CD4-positive, alpha-beta T cell treated with Interleukin-6 for 4 hours (primary cell): ENCODE measurements around the gene OR13C8.
"Not testable (repeated sequence)": the region's sequence is repeated elsewhere in the genome, so short reads cannot be mapped to it uniquely, and the experiment has no call there.

Experiments used
- DNase-seq: peaks from one replicate; pipeline ENCODE4 v3.0.0-alpha.2; 2020; ENCODE audit warnings: mixed read lengths

The OR13C8 gene, protein sequence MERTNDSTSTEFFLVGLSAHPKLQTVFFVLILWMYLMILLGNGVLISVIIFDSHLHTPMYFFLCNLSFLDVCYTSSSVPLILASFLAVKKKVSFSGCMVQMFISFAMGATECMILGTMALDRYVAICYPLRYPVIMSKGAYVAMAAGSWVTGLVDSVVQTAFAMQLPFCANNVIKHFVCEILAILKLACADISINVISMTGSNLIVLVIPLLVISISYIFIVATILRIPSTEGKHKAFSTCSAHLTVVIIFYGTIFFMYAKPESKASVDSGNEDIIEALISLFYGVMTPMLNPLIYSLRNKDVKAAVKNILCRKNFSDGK

DNA sequence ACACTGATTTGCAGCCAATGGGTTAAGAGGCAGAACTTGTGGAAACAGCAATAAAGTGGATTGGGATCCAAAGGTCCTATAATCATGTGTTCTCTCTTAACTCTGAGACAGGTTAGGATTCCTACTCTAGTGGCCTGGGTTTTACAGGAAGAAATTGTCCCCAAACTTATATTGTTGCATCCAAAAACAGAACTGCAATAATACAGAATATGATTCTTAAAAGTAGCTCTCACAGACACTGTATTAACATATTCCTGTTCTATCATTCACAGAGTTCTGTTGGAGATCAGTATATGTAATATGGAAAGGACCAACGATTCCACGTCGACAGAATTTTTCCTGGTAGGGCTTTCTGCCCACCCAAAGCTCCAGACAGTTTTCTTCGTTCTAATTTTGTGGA lies at the start of gene OR13C8:
TSS of gene OR13C8 (plus strand) at position 301 of the 400 bp plus-strand sequence. CDS start at position 301, 0 bp downstream.
- DNase-seq: no peak

DNA sequence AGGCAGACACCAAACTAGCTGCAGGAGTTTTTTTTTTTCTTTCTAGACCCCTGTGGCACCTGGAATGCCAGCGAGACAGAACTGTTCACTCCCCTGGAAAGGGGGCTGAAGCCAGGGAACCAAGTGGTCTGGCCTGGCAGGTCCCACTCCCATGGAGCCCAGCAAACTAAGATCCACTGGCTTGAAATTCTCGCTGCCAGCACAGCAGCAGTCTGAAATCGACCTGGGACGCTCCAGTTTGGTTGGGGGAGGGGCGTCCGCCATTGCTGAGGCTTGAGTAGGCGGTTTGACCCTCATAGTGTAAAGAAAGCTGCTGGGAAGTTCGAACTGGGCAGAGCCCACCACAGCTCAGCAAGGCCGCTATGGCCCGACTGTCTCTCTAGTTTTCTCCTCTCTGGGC lies 48.7 kb upstream of the OR13C8 start:
- not testable (repeated sequence) for DNase-seq

DNA sequence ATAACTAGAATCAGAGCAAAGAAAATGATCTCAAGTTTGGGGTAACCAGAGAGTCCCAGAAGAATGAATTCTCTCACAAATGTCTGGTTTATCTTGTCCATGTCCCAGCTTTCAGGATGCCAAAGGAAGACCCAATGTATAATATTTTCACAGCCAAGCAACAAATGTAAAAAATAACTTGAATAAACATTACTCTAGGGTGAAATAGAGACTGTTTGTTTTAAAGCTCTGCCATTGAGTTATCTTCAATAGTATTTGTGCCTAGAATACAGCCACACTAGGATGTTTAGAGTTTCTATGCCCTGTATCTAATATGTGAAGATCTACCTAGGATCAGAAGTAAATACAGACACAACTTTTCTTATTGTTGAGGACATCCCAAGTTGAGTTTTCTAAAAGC lies 41.9 kb upstream of the OR13C8 start, which contains the start of gene OR13C4:
TSS of gene OR13C4 (minus strand) at position 101 of the 400 bp plus-strand sequence. CDS start at position 101, 0 bp downstream.
- no peak for DNase-seq

DNA sequence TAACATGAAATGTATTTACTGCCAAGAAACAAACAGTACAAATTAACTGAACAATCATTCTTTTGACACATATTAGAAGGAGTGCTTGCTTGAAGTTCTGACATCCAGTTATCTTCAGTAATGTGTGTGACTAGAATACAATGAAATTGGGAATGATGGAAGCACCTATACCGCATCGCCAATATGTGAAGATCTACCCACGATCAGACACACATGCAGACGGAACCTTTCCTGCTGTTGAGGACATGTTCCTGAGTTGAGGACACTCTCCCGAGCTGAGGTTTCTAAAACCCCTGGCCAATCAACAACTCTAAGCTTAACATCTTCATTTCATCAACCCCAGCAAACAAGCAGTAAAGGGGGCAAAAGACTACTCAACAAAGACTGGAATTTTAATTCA lies 32.2 kb upstream of the OR13C8 start, which contains the start of gene OR13C3:
TSS of gene OR13C3 (minus strand) at position 101 of the 400 bp plus-strand sequence. CDS start 133 bp downstream, outside the sequence.
- DNase-seq: no peak

DNA sequence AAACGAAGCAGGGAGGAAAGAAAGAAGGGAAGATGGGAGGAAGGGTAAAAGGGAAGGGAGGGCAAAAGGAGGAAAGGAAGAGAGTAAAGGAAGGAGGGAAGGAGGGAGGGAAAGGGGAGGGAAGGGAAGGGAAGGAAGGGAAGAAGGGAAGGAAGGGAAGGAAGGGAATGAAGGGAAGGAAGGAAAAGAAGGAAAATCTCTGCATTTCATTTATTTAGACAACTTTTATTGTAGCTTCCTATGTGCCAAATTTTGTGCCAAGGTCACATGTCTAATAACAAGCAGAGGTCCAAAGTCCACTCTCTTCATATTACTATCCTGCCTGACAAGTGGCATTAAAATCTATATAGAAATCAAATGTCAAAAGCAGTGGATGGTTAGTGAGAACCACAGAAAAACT lies 29.7 kb upstream of the OR13C8 start:
- no peak for DNase-seq

DNA sequence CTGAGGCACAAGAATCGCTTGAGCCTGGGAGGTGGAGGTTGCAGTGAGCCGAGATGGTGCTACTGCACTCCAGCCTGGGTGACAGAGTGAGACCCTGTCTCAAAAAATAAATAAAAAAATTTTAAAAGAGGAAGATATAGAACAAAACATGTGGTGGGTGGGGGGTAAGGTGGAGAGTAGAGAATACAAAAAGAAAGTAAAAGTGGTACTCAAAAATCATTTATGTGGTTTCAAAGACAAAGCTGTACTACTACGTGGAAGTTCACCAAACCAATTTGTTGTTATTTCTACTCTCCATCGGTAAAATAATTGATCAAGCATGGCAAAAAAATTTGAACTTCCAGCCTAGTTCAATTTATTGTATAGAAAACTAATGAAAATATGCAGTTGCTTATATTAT lies 24.3 kb upstream of the OR13C8 start:
- DNase-seq: no peak

DNA sequence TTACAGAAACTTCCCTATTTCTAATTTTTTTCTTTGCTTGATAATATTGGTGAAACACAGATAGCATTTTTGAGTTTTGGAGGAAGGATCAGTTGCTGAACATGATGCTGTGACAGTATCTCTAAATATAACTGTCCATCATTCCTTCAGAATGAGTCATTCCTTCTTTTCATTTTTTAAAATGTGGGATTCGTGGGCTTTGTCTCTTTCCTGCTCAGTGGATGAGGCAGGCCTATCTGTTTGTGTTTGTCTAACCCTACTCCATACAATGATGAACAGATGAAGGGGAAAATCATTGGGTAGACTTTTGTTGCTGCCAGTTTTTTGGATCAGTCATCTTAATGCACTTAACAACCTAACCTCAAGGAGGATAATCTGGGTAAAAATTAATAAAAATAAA lies 15.7 kb upstream of the OR13C8 start:
- no peak for DNase-seq

DNA sequence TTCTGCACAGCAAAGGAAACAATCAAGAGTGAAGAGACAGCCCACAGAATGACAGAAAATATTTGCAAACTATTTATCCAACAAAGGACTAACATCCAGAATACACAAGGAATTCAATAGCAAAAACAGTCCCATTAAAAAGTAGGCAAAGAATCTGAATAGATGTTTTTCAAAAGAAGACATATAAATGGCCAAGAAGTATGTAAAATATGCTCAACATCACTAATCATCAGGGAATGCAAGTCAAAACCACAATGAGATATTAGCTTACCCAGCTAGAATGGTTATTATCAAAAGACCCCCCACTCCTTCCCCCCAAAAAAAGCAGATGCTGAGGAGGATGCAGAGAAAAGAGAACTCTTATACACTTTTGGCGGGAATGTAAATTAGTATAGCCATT lies 13.4 kb upstream of the OR13C8 start:
- no peak for DNase-seq

DNA sequence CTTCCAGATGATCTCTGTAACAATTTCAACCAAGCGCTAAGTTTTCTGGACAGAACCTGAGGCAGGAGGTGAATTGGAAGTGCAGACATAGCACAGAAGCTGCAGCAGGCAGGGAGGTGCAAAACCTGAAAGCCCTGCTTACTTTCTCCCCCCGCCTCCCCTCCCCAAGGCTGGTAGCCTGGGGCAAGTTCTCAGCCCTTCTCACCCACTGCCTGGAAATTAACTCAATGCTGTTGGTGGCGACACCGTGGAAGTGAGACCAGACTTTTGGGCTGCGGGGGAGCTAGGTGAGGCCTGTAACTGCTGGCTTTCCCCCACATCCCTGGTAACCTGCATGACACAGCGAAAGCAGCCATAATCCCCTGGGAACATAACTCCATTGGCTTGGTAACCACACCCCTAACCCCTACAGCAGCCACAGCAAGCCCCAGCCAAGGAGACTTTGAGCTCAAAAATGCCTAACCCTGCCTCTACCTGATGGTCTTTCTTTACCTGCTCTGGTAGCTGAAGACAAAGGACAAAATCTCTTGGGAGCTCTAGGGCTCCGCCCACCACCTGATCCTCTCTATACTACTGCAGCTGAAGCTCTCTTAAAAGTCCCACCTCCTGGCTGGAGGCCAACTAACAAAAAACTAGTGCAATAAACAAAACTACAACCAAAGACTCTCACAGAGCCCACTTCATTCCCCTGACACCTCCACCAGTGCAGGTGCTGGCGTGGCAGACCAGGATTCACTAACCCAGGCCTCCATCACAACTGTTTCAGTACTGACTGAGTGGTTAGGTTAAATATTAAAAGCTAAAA lies 11.9 kb upstream of the OR13C8 start:
- DNase-seq: no peak

DNA sequence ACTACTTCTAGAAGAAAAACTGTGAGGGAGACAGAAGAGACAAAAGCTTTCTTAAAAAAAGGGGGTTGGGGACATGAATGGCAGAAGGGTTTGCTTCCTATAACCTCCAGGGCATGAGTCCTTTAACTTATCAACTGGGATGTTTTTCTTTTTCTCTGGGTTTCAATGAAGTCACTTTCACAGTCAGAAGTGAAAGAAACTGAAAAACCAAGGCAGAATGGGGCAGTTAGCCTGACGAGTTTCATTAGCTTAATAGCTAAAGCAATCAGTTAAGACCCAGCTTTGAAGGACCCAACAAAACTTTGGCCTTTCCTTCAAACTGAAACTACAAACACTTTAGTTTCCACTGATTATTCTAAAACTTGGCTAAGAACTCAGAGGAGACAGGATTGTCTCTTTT lies 4.6 kb upstream of the OR13C8 start:
- no peak for DNase-seq

DNA sequence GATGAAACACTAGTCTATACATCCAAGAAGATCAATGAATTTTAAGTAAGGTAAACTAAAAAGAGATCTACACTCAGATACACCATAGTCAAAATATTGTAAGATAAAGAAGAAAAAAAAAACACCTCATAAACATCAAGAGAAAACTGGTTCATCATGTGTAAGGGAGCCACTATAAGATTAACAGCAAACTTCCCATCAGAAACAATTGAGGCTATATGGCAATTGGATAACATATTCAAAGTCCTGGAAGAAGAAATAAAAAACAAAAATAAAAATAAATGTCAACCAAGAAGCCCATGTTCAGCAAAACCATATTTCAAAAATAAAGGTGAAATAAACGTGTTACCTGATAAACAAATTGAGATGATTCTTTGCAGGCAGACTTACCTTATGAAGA lies 3.6 kb downstream of the OR13C8 start:
- DNase-seq: no peak

DNA sequence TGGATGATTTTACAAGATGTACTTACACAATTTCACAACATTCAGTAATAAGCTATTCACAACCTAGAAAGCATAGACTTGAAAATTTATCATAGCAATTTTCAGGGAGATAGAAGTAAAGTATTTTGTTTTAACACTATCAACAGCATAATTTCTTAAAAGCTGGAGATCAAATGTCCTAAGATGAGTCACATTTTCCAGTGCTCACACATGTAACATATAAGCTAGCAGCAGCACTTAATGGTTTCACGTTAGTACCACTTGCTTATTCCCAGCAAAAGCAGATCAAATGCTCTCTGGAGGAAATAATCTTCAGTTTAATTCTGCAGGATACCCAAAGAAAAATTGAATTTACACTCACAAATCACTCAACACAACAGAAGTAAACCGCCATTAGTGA lies 6.5 kb downstream of the OR13C8 start:
- no peak for DNase-seq

DNA sequence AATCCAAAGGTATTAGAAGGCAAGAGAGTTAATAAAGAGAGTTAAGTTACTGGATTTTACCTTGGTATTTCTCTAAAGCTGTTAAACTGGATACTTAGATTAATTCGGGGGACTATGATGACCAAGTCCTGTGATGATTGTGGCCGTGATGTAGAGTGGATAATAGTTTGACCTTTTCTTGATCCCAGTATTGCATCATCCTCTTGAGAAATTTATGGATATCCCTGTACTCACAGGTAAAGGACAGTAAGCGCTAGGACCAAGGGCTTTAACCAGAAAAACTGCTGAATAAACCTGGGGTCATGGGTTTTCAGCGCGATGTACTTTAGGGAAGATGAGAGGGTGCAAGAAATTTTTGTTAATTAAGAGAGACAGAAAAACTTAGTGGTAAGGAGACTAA lies 8.3 kb downstream of the OR13C8 start:
- no peak for DNase-seq

DNA sequence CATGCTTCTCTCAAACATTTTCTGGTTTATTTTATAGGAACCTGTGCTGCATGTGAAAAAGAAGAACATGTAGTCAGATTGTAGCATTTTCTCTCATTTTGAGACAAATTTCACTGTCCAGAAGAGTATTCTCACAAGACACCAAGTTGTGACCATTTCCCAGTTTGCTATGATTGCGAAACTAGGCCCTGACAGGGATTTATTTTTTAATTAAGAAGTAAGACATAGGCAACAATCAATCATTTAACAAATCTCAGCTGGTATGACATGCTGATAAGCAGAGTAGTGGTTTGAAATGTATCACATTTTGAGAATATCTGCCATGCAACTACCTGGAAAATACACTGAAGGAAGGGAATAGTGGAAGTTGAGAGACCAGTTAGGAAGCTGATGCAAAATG lies 11.6 kb downstream of the OR13C8 start:
- no peak for DNase-seq

DNA sequence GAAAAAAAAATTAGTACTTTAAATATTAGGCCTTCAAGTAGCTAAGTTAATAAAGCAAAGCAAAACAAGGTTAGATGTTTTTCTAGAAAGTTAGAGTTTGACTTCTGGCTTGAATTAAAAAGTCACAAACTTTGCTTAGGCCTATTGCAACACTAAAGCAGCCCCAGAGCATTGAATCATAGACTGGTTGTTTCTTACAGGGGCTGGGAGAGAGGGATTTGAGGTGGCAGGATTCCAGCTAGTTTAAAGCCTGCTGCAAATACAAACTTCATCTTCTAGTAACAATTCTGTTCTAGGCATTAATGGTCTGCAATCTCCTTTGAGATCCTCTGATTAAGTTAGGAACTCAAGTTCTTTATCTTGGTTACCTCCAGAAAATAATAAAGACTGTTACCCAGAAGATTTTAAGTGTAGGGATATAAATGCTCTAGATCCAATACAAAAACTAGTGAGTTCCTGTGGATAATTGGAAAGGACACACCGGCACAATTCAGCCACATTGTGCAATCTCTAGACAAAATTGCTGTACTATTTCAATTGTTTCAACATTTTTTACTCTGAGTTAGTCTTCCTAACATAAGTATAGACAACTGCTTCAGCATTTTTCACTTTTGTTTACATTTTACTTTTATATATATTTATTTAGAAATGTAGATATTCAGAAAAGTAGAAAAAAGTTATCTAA lies 17.7 kb downstream of the OR13C8 start:
- no peak for DNase-seq

DNA sequence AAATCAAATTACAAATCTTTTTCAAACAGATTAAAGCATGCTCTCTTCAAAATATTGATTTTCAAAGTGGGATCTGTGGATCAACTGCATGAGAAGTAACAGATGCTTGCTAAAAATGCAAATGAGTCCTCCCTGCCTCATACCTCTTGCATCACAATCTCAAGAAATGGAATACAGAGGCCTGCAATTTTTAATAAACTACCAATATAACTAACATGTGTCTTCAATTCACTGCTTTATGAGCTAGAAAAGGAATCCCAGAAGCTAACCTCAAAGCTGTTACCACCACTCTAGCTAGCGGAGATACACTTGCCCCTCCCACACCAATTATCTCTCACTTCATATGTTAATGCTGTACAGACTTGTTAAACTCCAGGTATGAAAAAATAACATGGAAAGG lies 20.7 kb downstream of the OR13C8 start:
- no peak for DNase-seq

DNA sequence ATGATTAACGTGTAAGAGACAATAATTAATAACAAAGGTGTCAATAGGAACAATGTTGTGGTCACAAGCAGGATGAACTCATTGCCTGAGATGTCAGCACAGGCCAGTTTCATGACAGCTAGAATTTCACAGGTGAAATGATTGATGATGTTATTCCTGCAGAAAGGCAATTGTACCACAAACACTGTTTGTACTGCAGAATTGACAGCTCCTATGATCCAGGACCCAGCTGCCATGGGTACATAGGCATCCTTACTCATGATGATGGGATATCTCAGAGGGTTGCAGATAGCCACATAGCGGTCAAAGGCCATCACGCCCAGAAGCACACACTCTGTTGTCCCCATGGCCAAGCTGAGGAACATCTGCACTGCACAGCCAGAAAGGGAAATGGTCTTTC lies 29.8 kb downstream of the OR13C8 start:
- not testable (repeated sequence) for DNase-seq

DNA sequence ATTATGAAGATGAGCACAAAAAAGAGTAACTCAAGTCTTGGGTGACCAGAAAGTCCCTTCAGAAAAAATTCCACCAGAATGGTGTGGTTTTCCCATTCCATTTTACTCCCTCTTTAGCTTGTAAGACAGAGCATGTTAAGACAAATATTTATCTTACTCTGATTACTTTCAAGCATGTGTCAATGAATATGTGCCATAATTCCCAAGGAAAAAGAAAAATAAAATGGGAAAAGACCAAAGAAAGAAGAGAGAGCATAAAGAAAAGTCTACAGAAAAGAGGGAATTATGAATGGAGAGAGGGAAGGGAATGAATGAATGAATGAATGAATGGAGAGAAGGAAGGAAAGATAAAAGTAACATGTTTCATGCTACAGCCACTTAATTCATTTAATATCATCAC lies 30.3 kb downstream of the OR13C8 start, which contains the start of gene OR13C5:
TSS of gene OR13C5 (minus strand) at position 101 of the 400 bp plus-strand sequence. CDS start at position 101, 0 bp downstream.
- not testable (repeated sequence) for DNase-seq

DNA sequence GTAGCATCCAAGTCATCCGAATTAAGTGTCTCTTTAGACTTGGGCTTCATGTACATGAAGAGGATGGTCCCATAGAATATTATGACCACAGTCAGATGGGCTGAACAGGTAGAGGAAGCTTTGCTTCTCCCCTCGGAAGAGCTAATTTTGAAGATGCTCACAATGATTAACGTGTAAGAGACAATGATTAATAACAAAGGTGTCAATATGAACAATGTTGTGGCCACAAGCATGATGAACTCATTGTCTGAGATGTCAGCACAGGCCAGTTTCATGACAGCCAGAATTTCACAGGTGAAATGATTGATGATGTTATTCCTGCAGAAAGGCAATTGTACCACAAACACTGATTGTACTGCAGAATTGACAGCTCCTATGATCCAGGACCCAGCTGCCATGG lies 35.8 kb downstream of the OR13C8 start:
- DNase-seq: no peak

DNA sequence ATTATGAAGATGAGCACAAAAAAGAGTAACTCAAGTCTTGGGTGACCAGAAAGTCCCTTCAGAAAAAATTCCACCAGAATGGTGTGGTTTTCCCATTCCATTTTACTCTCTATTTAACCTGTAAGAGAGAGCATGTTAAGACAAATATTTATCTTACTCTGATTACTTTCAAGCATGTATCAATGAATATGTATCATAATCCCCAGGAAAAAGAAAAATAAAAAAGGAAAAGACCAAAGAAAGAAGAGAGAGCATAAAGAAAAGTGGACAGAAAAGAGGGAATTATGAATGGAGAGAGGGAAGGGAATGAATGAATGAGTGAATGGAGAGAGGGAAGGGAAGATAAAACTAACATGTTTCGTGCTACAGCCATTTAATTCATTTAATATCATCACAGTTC lies 36.6 kb downstream of the OR13C8 start, which contains the start of gene OR13C2:
TSS of gene OR13C2 (minus strand) at position 101 of the 400 bp plus-strand sequence. CDS start at position 101, 0 bp downstream.
- not testable (repeated sequence) for DNase-seq

DNA sequence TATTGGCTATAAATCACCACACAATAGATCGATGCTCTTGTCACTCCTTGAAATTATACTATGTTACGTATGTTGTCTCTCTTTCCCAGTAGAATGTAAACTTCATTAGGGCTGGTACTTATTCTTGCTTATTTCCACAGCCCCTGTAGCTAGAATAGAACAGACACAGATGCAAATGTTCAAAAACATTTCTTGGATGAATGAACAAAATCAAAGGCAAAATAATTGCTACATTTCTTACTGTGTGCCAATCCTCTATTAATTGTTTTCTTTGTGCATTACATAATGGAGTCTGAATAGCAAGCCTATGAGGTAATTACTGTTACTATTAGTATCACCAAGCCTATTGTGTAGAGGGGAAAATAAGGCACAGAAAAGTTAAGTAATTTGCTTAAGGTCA lies 37.2 kb downstream of the OR13C8 start:
- DNase-seq: no peak

DNA sequence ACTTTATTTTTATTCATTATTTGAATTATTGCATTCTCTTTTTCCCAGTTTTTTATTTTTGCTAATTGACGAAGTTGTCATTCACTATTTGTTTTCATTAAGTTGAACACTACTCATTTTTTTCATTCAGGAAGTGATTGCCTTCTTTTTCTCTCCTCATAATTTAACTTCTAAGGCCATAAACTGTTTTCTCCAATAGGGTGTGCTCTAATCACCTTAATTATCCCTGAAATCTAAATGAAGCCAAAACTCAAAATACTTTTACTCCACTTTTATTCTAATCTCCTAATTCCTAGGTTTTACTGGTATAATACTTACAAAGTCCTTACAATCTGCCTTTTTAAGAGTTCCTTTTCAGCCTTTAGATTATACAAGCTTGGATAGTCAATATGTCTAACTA lies 39.4 kb downstream of the OR13C8 start:
- no peak for DNase-seq

DNA sequence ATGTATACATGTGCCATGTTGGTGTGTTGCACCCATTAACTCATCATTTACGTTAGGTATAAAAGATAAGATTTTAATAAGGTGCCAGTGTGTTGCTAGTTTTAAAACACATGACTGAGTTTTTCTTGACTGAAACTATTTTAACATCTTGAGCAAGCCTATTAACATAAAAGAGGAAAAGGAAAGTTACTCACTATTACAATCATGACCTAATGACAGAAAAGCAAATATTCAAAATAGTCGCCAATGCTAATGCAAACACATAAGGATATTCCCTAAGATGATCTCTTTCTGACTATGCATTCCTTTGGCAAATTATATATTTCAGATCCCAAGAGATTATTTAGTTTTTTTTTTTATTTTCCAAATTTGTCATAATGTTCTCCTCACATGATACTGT lies 42.2 kb downstream of the OR13C8 start:
- no peak for DNase-seq
